ENCODE results near the gene RAB31. TPM values are rescaled to one million over a fixed set of nuclear protein-coding genes. Genes with fewer than 3 reads are reported as not detected.
A peak's percentile ranks its signal among the peaks of the same experiment; 100 is the strongest.

RAB31 gene
- total and polyA plus RNA-seq, 2 of the 13 experiments (the other 11 are each of a cell fraction or from before 2014, with no cell fraction given) = 1.1 to 1.7 TPM

- TF ChIP-seq REST (IDR thresholded peaks at IDR 0.05; ENCODE audit: borderline replicate concordance in 1 of 2, low read depth in 1 of 2, low read length in 2 of 2) (no peak), ZNF280B (CRISPR knock-in tag; IDR thresholded peaks at IDR 0.05; ENCODE audit: borderline replicate concordance) (no peak), PRPF4 (IDR thresholded peaks at IDR 0.05; ENCODE audit: low read depth, low read length, poor library complexity, severe bottlenecking) (no peak), CC2D1A (CRISPR knock-in tag; IDR thresholded peaks at IDR 0.05) (no peak), TEF (CRISPR knock-in tag; IDR thresholded peaks at IDR 0.05) (no peak), NFE2L1 (CRISPR knock-in tag; IDR thresholded peaks at IDR 0.05; ENCODE audit: borderline replicate concordance) (no peak), ZNF10 (CRISPR knock-in tag; IDR thresholded peaks at IDR 0.05; ENCODE audit: borderline replicate concordance, low read depth) (no peak), ZNF687 (CRISPR knock-in tag; IDR thresholded peaks at IDR 0.05) (peak; percentile 75), ZNF207 (IDR thresholded peaks at IDR 0.05; ENCODE audit: borderline replicate concordance) (no peak), ZNF761 (CRISPR knock-in tag; conservative IDR thresholded peaks at IDR 0.05) (no peak), RAD51 (IDR thresholded peaks at IDR 0.05; ENCODE audit: borderline replicate concordance) (no peak), MNT (IDR thresholded peaks at IDR 0.05) (no peak), TBX2 (CRISPR knock-in tag; IDR thresholded peaks at IDR 0.05; ENCODE audit: borderline replicate concordance) (peak; percentile 13; the same call in 1 of the 2 replicates), ZNF773 (CRISPR knock-in tag; IDR thresholded peaks at IDR 0.05; ENCODE audit: borderline replicate concordance) (no peak), BRF2 (CRISPR knock-in tag; IDR thresholded peaks at IDR 0.05) (no peak)
These were observed 33.9 kb downstream of the RAB31 start (continued) for GRCh38 chr18:9741793-9742523.
